ENCODE results near the gene LRRC43.

Gene LRRC43

DNA sequence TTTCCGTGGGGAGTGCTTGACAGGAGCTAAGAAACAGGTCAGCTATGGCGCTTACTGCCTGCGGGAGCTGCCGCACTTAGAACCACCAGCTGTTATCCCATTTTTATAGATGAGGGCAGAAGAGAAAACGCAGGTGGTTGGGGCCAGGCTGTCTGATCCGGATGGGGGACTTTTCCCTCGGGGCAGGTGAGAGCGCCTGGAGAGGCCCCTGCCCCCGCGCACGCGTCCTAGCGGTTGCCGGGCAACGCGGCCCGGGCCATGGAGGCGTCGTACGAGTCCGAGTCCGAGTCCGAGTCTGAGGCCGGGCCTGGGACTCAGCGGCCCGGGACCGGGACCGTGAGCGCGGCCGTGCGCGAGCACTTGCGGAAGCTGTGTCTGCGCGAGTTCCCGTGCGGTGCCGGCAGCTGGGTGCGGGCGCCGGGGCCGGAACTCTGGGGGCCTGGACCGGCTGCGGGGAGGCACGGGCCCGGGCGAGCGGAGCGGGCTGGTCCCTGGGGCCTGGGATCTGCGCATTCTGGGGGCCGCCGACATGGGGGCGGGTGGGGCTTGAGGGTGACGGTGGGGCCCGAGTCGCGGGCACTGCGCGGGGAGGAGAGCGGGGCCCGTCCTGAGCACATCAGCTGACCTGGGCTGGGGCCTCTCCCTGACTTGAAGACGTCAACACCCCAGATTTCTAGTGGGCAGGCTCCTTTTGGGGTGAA is at the start of gene LRRC43:
Gene LRRC43 (plus strand): TSS at position 237 of the 701 bp plus-strand sequence. CDS start 22 bp downstream, at position 259.
- no peak for DNase-seq

DNA sequence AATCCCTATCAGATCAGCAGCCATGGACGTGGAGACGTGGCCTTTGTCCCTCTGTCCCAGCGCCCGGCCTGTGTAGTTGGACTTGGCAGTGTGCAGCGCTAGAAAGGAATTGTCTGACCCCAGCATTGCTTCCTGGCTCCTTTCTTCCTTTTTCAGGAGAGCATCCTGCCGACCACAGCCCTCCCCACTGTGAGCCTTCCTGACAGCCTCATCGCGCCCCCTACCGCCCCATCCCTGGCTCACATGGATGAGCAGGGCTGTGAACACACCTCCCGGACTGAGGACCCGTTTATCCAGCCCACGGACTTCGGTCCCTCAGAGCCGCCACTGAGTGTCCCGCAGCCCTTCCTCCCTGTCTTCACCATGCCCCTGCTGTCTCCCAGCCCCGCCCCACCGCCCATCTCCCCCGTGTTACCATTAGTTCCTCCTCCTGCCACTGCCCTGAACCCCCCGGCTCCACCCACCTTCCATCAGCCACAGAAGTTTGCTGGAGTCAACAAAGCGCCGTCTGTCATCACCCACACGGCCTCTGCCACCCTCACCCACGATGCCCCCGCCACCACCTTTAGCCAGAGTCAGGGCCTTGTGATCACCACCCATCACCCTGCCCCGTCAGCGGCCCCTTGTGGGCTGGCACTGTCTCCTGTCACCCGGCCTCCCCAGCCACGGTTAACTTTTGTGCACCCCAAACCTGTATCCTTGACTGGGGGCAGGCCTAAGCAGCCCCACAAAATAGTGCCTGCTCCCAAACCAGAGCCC is 49.6 kb upstream of the LRRC43 start:
- no peak for DNase-seq

DNA sequence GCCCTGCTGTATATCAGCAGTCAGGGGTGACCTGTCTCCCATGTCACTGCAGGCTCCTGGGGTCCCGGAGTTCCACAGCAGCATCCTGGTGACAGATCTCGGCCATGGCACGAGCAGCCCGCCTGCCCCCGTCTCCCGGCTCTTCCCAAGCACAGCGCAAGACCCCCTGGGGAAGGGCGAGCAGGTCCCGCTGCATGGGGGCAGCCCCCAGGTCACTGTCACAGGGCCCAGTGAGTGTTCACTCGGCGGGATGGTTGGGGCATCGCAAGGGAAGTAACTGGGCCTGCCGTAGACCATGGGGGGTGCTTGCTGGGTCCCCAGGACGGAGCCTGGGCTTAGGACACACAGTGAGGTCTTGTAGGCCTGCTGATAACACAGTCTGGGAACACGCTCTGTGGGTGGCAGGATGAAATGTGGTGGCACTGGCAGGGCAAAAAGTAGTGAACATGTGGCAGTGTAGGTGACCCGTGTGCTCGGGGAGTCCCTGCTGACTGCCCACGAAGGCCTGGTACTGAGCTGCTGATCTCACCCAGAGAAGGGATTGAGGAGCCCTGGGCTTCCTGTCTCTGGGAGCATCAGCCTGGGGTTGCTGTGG is 47.4 kb upstream of the LRRC43 start:
- no peak for DNase-seq

- no peak for DNase-seq
These were observed 45.7 kb upstream of the LRRC43 start for GRCh38 chr12:122137229-122137628.

- DNase-seq = no peak
These were observed 45.2 kb upstream of the LRRC43 start for GRCh38 chr12:122137681-122138080.

DNA sequence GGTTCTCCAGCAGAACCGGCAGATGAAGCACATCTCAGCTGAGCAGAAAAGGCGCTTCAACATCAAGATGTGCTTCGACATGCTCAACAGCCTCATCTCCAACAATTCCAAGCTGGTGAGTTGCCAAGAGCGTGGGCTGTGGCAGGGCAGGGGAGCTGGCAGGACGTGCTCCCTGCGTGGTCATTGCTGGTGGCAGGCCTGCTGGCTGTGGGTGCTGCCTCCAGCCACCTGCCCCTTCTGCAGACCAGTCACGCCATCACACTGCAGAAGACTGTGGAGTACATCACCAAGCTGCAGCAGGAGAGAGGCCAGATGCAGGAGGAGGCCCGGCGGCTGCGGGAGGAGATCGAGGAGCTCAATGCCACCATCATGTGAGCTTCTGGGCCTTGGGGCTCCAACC is 44.7 kb upstream of the LRRC43 start:
- no peak for DNase-seq

DNA sequence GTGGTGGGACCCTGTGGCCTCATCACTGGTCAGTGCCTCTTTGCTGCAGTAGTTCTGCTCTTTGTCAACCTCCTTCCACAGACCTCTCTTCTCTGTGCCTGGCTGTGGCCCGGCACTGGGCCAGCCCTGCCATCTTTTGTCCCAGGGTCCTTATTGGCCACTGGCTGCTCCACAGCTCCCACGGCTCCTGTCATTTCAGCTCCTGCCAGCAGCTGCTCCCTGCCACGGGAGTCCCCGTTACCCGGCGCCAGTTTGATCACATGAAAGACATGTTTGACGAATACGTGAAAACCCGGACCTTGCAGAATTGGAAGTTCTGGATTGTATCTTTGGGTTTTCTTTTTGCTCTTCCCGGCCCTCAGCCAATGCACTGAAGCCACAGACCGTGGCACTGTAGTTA is 44.3 kb upstream of the LRRC43 start:
- DNase-seq = no peak

- no peak for DNase-seq
These were observed 43.7 kb upstream of the LRRC43 start for GRCh38 chr12:122139266-122139665.

DNA sequence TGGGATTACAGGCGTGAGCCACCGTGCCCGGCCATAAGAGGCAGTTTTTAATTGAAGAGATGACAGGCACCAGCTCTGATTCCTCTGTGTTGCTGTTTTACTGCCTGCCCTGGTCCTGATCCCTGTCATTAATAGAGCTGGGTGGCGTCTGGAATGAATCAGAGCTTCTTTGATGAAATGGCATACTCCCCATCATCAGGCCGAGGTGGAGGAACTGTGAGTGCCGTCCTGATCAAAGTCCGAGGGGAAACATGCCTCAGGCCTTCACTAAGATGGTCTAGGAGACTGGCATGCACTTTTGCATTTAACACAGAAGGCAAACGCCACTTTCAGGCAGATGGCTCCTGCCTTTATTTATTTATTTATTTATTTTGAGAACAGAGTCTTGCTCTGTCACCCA is 43.0 kb upstream of the LRRC43 start:
- no peak for DNase-seq

GRCh38 chr12:122140467-122141257 is 42.3 kb upstream of the LRRC43 start:
- no peak for DNase-seq

DNA sequence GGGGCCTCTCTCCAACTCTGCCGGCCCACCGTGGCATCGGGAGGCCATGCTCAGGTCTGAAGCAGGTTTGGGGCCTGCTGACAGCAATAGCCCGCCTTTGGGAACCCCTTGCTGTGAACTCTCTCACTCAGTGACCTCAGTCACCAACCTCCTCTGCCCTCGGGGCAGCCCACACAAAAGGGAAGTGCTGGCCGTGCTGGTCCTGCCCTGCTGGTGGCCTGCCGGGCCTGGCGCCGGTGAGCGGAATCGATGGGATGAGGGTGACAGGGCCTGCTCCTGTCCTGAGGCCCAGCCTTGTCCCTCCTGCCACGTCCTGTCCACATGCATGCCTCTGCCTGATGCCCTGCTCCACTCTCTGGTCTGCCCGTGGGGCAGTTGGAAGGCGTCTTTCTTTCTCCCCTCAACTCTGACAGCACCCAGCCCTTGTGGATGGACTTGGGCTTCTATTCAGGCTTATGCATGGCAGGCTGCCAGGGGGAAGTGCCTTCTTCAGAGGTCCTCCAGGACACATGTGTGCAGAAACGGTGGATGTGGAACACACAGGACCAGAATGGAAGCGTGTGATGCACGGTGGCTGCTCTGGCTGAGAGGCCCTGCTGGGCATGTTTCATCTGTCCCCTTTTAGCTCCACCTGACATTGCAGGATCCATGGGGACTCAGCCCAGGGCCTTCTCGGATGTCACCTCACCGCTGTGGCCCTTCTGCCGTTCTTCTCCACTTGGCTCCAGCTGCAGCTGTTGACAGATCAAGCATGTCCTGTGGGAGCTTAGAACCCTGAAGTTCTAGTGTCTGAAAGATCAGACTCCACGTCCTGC is 40.8 kb upstream of the LRRC43 start:
- DNase-seq = no peak

DNA sequence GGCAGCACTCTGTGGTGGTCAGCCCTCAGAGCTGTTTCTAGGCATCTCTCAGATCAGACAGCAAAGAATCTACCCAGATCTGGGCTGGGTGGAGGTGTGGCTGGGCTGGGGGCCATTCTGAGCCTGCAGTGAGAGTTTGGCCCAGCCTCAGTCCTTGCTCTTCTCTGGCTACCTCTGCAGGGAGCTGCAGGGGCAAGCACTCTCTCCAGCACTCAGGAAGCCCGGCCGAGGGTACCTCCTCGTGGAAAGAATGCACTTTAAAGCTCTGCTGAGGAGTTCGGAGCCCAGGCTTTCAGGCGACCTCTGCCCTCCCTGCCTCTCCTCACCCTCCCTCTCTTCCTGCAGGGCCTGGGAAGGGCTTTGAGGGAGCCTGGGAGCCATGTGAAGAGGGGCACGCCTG is 40.1 kb upstream of the LRRC43 start:
- DNase-seq = no peak

DNA sequence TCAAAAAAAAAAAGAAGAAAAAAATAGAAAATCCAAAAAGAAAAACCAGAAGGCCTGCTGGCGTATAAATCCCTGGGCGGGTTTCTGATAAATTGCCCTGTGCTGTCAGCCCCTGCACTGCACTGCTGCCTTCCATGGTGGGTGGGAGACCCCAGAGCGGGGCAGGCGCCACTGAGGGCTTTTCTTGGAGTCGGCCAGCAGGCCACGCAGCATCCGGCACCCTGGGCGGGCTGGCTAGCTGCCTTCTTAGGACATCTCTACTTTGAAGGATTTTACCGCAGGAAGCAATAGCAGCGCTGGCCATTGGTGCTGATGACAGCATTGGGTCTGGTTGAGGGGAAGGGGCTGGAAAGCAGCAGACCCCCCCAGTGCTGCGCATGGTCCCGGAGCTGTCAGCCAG is 38.0 kb upstream of the LRRC43 start:
- no peak for DNase-seq

GRCh38 chr12:122145505-122146330 is 37.2 kb upstream of the LRRC43 start:
- no peak for DNase-seq

DNA sequence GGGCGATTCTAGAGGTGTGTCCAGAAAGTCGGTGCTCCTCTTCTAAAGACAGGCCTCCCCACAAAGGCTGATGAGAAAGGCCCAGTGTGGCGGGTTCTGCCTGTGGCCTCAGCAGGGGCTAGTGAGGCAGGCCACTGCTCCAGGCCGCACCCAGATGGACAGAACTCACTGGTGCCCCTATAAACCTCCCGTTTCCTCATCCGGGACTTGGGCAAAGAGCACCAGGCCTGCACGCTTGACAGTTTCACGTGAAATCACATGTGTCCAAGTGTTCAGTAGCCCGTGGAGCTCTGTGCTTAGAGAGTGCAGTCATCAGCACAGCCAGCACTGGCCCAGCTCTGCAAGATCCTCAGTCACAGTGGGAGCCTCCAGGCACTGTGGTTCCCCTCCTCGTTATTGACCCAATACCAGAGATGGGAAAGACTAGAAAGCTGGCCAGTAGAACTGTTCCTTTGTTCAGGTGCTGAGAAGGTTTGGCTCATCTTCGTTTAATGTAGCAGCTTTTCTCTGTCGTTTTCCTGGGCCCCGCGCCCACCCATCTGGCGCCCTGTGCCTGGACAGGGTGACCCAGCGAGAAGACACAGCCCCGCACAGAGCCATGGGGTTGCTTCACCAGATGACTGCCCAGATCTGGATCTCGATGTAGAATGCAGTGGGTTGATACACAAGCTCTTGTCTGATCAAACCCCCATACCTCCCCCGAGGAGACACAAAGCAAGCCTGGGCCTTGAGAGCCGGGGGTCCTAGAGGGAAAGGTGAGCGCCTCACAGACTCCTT is 35.2 kb upstream of the LRRC43 start:
- DNase-seq = no peak

GRCh38 chr12:122148657-122149056 is 34.3 kb upstream of the LRRC43 start:
- peak; percentile 16 for DNase-seq

- no peak for DNase-seq
These were observed 32.7 kb upstream of the LRRC43 start for GRCh38 chr12:122150127-122150681.

DNA sequence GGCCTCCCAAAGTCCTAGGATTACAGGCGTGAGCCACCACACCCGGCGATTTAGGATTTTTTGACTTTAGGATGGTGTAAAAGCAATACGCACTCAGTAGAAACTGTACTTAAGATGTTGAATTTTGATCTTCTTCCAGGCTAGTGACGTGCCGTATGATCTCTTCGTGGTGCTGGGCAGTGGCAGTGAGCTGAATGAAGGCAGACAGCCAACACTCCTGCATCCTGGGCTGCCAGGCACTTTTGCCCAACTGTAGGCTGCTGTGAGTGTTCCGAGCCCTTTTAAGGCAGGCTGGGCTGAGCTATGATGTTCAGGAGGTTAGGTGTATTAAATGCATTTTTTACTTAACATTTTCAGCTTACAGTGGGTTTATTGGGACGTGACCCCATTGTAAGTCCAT is 30.2 kb upstream of the LRRC43 start:
- DNase-seq = no peak

- DNase-seq = no peak
These were observed 27.2 kb upstream of the LRRC43 start for GRCh38 chr12:122155705-122156104.

- DNase-seq = no peak
These were observed 24.1 kb upstream of the LRRC43 start for GRCh38 chr12:122158700-122159285.
